ENCODE data around the gene CASP2.

DNA sequence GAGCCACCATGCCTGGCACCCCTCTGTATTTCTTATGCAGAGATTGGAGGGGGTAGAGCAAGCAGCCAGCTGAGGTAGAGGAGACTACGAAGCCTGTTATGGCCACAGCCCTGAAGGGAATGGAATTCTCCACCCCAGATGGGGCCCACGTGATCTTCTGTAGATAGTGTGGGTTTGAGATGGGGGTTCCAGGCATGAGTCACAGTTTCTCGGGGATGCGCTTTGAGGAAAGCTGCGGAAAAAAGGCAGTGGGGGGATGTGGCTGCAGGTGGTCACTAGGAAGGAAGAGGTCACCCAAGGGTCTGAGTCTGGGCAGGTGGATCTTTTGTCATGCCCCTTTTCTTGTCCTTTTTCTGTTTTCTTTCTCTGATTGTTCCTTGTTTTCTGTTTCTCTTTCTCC is 62.9 kb downstream of the CASP2 start:
- TF ChIP-seq, protein P1, sequence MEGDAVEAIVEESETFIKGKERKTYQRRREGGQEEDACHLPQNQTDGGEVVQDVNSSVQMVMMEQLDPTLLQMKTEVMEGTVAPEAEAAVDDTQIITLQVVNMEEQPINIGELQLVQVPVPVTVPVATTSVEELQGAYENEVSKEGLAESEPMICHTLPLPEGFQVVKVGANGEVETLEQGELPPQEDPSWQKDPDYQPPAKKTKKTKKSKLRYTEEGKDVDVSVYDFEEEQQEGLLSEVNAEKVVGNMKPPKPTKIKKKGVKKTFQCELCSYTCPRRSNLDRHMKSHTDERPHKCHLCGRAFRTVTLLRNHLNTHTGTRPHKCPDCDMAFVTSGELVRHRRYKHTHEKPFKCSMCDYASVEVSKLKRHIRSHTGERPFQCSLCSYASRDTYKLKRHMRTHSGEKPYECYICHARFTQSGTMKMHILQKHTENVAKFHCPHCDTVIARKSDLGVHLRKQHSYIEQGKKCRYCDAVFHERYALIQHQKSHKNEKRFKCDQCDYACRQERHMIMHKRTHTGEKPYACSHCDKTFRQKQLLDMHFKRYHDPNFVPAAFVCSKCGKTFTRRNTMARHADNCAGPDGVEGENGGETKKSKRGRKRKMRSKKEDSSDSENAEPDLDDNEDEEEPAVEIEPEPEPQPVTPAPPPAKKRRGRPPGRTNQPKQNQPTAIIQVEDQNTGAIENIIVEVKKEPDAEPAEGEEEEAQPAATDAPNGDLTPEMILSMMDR (IDR thresholded peaks at IDR 0.05 in 4 of 5, conservative IDR thresholded peaks at IDR 0.05 in 1 of 5), result no peak
- TF ChIP-seq POLR2A (IDR thresholded peaks at IDR 0.05), result no peak

All from gastrocnemius medialis (tissue), 4 donors.